Keratinocyte (primary cell): ENCODE measurements around the gene NGEF.

Source experiments
- CTCF ChIP-seq, 3 experiments: IDR thresholded peaks in 1 of 3; conservative IDR thresholded peaks in 1 of 3; optimal IDR thresholded peaks in 1 of 3; 2 replicates in 2 of 3; 3 replicates in 1 of 3; pipeline versions ENCODE3 to v1.5.1; 2011; ENCODE audit warnings: low read length in 3 of 3, mild to moderate bottlenecking in 3 of 3, moderate library complexity in 2 of 3, control low read depth in 1 of 3, inconsistent platforms in 1 of 3; ENCODE audit not compliant: insufficient read depth in 2 of 3; ENCODE audit errors: extremely low read depth in 1 of 3
- EZH2 ChIP-seq: IDR thresholded peaks from one replicate; pipeline ENCODE4 v1.6.1; 2012; ENCODE audit warnings: inconsistent platforms, mild to moderate bottlenecking, low read length, moderate library complexity

- no peak for TF ChIP-seq CTCF (optimal IDR thresholded peaks at IDR 0.05 in 1 of 3, IDR thresholded peaks at IDR 0.05 in 1 of 3, conservative IDR thresholded peaks at IDR 0.05 in 1 of 3; ENCODE audit: extremely low read depth in 1 of 3, insufficient read depth in 2 of 3, low read length in 3 of 3)
- TF ChIP-seq EZH2: no peak
Measured at GRCh38 chr2:232835687-232836208, 177.3 kb downstream of the NGEF start.
